T follicular helper cell (primary cell): ENCODE data around the gene TRIP6.
"Not testable (repeated sequence)": the region's sequence is repeated elsewhere in the genome, so short reads cannot be mapped to it uniquely, and the experiment has no call there.

ENCODE experiments used
- DNase-seq: peaks from one replicate; pipeline ENCODE4 v3.0.0-alpha.2; 2020; ENCODE audit warnings: low read depth

Gene TRIP6

DNA sequence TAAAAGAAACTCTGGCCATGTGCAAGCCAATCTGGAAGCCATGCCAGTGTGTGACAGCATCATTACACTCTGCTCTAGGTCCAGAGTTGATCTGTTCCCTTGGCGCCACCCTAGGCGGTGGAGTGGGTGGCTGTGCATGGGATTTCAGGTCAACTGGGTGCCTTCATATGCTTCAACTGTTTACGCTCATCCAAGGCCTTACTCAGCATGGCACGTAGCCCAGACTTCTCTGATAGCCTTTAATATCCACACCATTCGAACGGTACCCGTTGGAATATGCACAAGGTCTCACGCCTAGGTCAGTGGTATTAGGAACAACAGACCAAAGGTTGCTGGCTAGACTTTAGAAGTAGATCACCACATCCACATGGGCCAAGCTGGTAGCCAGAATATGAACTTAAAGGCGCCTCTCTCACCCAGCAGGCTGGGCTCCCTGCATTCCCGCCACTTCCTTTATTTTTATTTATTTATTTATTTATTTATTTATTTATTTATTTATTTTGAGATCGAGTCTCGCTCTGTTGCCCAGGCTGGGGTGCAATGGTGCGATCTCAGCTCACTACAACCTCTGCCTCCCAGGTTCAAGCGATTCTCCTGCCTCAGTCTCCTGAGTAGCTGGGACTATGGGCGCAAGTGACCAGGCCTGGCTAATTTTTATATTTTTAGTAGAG lies 47.2 kb downstream of the TRIP6 start:
- no peak for DNase-seq

DNA sequence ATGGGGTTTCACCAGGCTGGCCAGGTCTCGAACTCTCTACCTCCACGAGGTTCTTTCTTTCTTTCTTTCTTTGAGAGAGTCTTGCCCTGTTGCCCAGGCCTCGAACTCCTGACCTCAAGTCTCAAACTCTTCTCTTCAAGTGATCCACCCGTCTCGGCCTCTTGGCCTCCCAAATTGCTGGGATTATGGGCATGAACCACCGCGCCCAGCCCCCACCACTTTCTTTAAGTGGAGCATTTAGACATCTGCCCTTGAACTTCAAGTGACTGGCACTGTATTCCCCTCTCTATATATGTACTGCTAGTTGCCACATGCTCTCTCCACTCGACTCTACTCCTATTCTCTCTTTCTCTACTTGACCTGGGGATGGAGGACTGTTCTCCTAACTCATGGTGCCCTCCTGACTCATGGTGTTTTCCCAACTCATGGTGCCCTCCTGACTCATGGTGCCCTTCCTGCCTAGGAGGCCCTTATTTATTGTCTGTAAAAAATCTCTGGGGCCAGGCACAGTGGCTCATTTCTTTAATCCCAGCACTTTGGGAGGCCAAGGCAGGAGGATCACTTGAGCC lies 47.8 kb downstream of the TRIP6 start:
- no peak for DNase-seq

DNA sequence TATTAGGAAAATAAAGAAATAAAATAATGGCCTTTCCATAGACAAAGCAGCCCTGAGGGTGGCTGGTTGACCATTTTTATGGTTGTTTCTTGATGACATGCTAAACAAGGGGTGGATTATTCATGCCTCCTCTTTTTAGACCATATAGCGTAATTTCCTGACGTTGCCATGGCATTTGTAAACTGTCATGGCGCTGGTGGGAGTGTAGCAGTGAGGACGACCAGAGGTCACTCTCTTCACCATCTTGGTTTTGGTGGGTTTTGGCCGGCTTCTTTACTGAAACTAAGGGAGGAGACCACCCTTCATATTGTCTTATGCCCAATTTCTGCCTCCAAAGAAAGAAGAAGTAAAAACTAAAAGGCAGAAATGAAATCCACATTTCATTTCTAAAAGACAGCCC lies 52.1 kb downstream of the TRIP6 start:
- not testable (repeated sequence) for DNase-seq

DNA sequence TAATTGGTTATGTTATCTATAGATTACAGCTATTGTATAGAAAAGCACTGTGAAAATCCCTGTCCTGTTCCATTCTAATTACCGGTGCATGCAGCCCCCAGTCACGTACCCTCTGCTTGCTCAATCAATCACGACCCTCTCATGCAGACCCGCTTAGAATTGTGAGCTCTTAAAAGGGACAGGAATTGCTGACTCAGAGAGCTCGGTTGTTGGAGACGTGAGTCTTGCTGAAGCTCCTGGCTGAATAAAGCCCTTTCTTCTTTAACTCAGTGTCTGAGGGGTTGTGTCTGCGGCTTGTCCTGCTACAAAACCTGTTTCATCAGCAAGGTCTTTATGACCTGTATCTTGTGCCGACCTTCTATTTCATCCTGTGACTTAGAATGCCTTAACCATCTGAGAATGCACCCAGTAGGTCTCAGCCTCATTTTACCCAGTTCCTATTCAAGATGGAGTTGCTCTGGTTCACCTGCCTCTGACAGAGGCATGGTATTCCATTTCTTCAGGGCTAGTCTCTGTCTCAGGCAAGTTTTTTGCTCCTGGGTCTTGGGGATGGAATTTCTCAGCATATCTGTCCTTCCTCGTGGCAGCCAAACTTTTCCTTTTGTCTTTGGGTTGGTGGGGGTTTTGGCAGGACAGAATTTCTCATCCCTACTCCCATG lies 52.7 kb downstream of the TRIP6 start:
- DNase-seq = not testable (repeated sequence)

DNA sequence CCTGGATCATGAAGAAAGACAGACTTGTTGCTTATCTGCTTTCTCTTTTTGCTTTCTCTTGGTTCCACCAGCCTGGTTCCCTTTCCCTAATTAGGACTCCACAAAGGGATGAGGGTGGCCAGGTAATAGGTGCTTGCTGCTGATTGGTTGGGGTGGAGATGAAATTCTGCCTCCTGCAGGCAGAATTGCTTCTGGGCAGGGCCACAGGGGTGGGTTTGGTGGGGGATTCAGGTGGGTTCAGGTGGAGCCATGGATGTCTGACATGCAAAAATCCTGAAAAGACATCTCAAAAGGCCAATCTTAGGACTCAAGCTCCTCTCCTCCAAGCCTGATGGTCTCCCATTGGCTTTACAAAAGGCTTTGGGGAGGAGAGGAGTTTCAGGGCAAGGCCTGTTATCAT lies 53.9 kb downstream of the TRIP6 start:
- DNase-seq = no peak
